H1 (cell line): ENCODE measurements around the gene CRYGA. TPM values are rescaled to one million over a fixed set of nuclear protein-coding genes. Genes with fewer than 3 reads are reported as not detected.

Experiments
- CTCF ChIA-PET: fragments of 300-600 bp; sonication (Branson Sonifier 250); formaldehyde crosslinking; loops from one replicate; lab custom pipeline; 2021; ENCODE audit not compliant: partially characterized antibody; lab: Charles Lee
- POLR2A ChIA-PET: fragments of 300-600 bp; sonication (Branson Sonifier 250); formaldehyde crosslinking; loops from one replicate; lab custom pipeline; 2021; ENCODE audit warnings: inconsistent platforms; ENCODE audit not compliant: partially characterized antibody; lab: Charles Lee
- DNase-seq, 2 experiments: peaks; one replicate each; pipeline versions ENCODE4 v3.0.0 to v3.0.0-alpha.2; 2010 to 2022; ENCODE audit warnings: low spot score in 2 of 2, low read depth in 1 of 2, mixed read lengths in 1 of 2
- FAIRE-seq: peaks from 2 replicates; lab custom pipeline; 2011; peaks lifted over from hg19 to GRCh38; lab: Jason Lieb, UNC
- H2AFZ ChIP-seq: 2 replicates; pipeline ENCODE4 v1.8.1; 2012; ENCODE audit warnings: low read length, inconsistent platforms
- H2AK5ac ChIP-seq: 2 replicates; pipeline ENCODE4 v1.6.1; 2013; ENCODE audit warnings: low read depth, low read length
- H2BK120ac ChIP-seq: replicated peaks from 2 replicates; pipeline ENCODE3; 2013; ENCODE audit warnings: low read depth, low read length, inconsistent platforms
- H2BK12ac ChIP-seq: 2 replicates; pipeline ENCODE4 v1.6.1; 2013; ENCODE audit warnings: low read depth, low read length
- H2BK15ac ChIP-seq: 2 replicates; pipeline ENCODE4 v1.6.1; 2013; ENCODE audit warnings: low read length
- H2BK20ac ChIP-seq: 2 replicates; pipeline ENCODE4 v1.6.1; 2013; ENCODE audit warnings: low read length
- H2BK5ac ChIP-seq: 2 replicates; pipeline ENCODE4 v1.6.1; 2013; ENCODE audit warnings: low read depth, low read length
- H3K14ac ChIP-seq: 2 replicates; pipeline ENCODE4 v1.6.1; 2013; ENCODE audit warnings: inconsistent platforms; ENCODE audit not compliant: insufficient read length
- H3K18ac ChIP-seq: 2 replicates; pipeline ENCODE4 v1.6.1; 2013; ENCODE audit warnings: low read length; ENCODE audit errors: extremely low read depth
- H3K23ac ChIP-seq: 2 replicates; pipeline ENCODE4 v1.6.1; 2013; ENCODE audit warnings: inconsistent platforms; ENCODE audit not compliant: insufficient read length
- H3K23me2 ChIP-seq: 2 replicates; pipeline ENCODE4 v1.6.1; 2013; ENCODE audit warnings: low read depth, low read length
- H3K27ac ChIP-seq: 2 replicates; pipeline ENCODE4 v1.6.1; 2011; ENCODE audit warnings: low read depth, low read length, inconsistent platforms
- H3K27me3 ChIP-seq, 4 experiments: replicated peaks in 1 of 4; 1 replicate in 1 of 4; 2 replicates in 3 of 4; pipeline versions ENCODE4 v1.6.1 to v1.8.1; 2011 to 2013; ENCODE audit warnings: low read length in 3 of 4, mild to moderate bottlenecking in 3 of 4, inconsistent platforms in 2 of 4, mixed read lengths in 2 of 4, moderate library complexity in 1 of 4; ENCODE audit not compliant: control insufficient read depth in 3 of 4, insufficient read depth in 3 of 4; ENCODE audit errors: extremely low read depth in 1 of 4
- H3K36me3 ChIP-seq, 4 experiments: 2 replicates each; pipeline versions ENCODE4 v1.6.1 to v1.8.1; 2011 to 2013; ENCODE audit warnings: mild to moderate bottlenecking in 4 of 4, low read length in 3 of 4, moderate library complexity in 2 of 4, control low read depth in 1 of 4, inconsistent platforms in 1 of 4; ENCODE audit not compliant: insufficient read depth in 4 of 4, control insufficient read depth in 2 of 4
- H3K4ac ChIP-seq: replicated peaks from 2 replicates; pipeline ENCODE3; 2013; ENCODE audit warnings: low read length, low read depth, mixed read lengths, inconsistent platforms; ENCODE audit not compliant: insufficient read length
- H3K4me1 ChIP-seq, 4 experiments: replicated peaks in 1 of 4; 1 replicate in 1 of 4; 2 replicates in 3 of 4; pipeline versions ENCODE4 v1.6.1 to v1.8.1; 2011 to 2013; ENCODE audit warnings: low read length in 3 of 4, inconsistent platforms in 2 of 4, mixed read lengths in 1 of 4; ENCODE audit not compliant: insufficient read depth in 4 of 4, control insufficient read depth in 3 of 4
- H3K4me2 ChIP-seq, 2 experiments: 2 replicates each; pipeline versions ENCODE4 v1.6.1 to v1.8.1; 2011 to 2013; ENCODE audit warnings: low read depth in 2 of 2, low read length in 2 of 2, control low read depth in 1 of 2, inconsistent platforms in 1 of 2, mild to moderate bottlenecking in 1 of 2; ENCODE audit not compliant: insufficient read depth in 1 of 2
- H3K4me3 ChIP-seq, 4 experiments: fragments of 200-600, 300-600 bp in 1 of 4; sonication (generic), shearing (Covaris generic), sonication (Bioruptor Twin) in 1 of 4; 2 replicates each; pipeline versions ENCODE4 v1.5.1 to v1.8.1; 2011 to 2016; ENCODE audit warnings: low read length in 4 of 4, low read depth in 3 of 4, control low read depth in 2 of 4, inconsistent platforms in 2 of 4, mild to moderate bottlenecking in 2 of 4, mixed read lengths in 1 of 4, moderate library complexity in 1 of 4; ENCODE audit not compliant: insufficient read depth in 2 of 4; ENCODE audit errors: extremely low read depth in 1 of 4
- H3K56ac ChIP-seq: replicated peaks from 2 replicates; pipeline ENCODE3; 2013; ENCODE audit warnings: low read depth, mild to moderate bottlenecking, mixed read lengths, low read length, inconsistent platforms; ENCODE audit not compliant: insufficient read length
- H3K79me1 ChIP-seq: 2 replicates; pipeline ENCODE4 v1.6.1; 2013; ENCODE audit warnings: low read depth, low read length, control low read depth
- H3K79me2 ChIP-seq, 2 experiments: 2 replicates each; pipeline versions ENCODE4 v1.6.1 to v1.8.1; 2012 to 2013; ENCODE audit warnings: low read length in 2 of 2, mild to moderate bottlenecking in 2 of 2, inconsistent platforms in 1 of 2; ENCODE audit not compliant: insufficient read depth in 2 of 2, control insufficient read depth in 1 of 2
- H3K9ac ChIP-seq, 4 experiments: replicated peaks in 1 of 4; 1 replicate in 1 of 4; 2 replicates in 3 of 4; pipeline versions ENCODE4 v1.6.1 to v1.8.1; 2011 to 2013; ENCODE audit warnings: low read depth in 3 of 4, low read length in 3 of 4, control low read depth in 2 of 4, mild to moderate bottlenecking in 2 of 4, moderate library complexity in 2 of 4, inconsistent platforms in 1 of 4; ENCODE audit errors: extremely low read depth in 1 of 4
- H3K9me3 ChIP-seq, 2 experiments: 2 replicates each; pipeline versions ENCODE4 v1.6.1 to v1.8.1; 2012 to 2013; ENCODE audit warnings: mild to moderate bottlenecking in 2 of 2, moderate library complexity in 2 of 2, control low read depth in 1 of 2, inconsistent platforms in 1 of 2, low read depth in 1 of 2, low read length in 1 of 2, mixed read lengths in 1 of 2; ENCODE audit not compliant: insufficient read depth in 2 of 2
- H4K20me1 ChIP-seq, 2 experiments: replicated peaks in 1 of 2; 2 replicates each; pipeline versions ENCODE3 to v1.8.1; 2011 to 2013; ENCODE audit warnings: inconsistent platforms in 2 of 2, low read length in 2 of 2, mild to moderate bottlenecking in 1 of 2; ENCODE audit not compliant: insufficient read depth in 2 of 2, control insufficient read depth in 1 of 2
- H4K5ac ChIP-seq: 2 replicates; pipeline ENCODE4 v1.6.1; 2013; ENCODE audit warnings: low read length, low read depth, mixed read lengths, inconsistent platforms; ENCODE audit not compliant: insufficient read length
- H4K8ac ChIP-seq: 2 replicates; pipeline ENCODE4 v1.8.0; 2013; ENCODE audit warnings: mild to moderate bottlenecking, moderate library complexity, low read length, inconsistent platforms; ENCODE audit not compliant: insufficient read depth; ENCODE audit errors: extremely low read depth
- H4K91ac ChIP-seq: replicated peaks from 2 replicates; pipeline ENCODE3; 2013; ENCODE audit warnings: low read length, mixed read lengths, inconsistent platforms; ENCODE audit not compliant: insufficient read length
- CREB1 ChIP-seq: IDR thresholded peaks from 2 replicates; pipeline ENCODE4 v1.6.1; 2012; ENCODE audit warnings: inconsistent platforms
- CTBP2 ChIP-seq: IDR thresholded peaks from 2 replicates; pipeline ENCODE4 v1.7.0; 2011; ENCODE audit warnings: borderline replicate concordance, mild to moderate bottlenecking, moderate library complexity, mixed read lengths, low read length; ENCODE audit not compliant: insufficient read depth, insufficient read length
- MAFK ChIP-seq: IDR thresholded peaks from 2 replicates; pipeline ENCODE4 v1.6.1; 2012; ENCODE audit warnings: low read depth, mild to moderate bottlenecking, improper control_type of control experiment, low read length
- RAD21 ChIP-seq, 2 experiments: IDR thresholded peaks in 1 of 2; conservative IDR thresholded peaks in 1 of 2; 2 replicates each; pipeline ENCODE4 v1.6.1; 2011; ENCODE audit warnings: low read depth in 2 of 2, low read length in 2 of 2, improper control_type of control experiment in 1 of 2, inconsistent platforms in 1 of 2, mild to moderate bottlenecking in 1 of 2, moderate library complexity in 1 of 2
- WGBS, 2 experiments: shearing (Covaris generic) in 1 of 2; methylation state at CpG; one replicate each; pipeline versions ENCODE4 v1.1.6 to v1.1.7; 2013 to 2015; ENCODE audit warnings: low lambda C conversion rate in 2 of 2, mixed read lengths in 2 of 2, inconsistent platforms in 1 of 2, low coverage in 1 of 2, missing lambda C conversion rate in 1 of 2; ENCODE audit not compliant: insufficient replicate concordance in 2 of 2, insufficient coverage in 1 of 2, insufficient read length in 1 of 2; ENCODE audit errors: extremely low coverage in 1 of 2, missing lambda C conversion rate in 1 of 2; 5-methylcytosine and 5-hydroxymethylcytosine counted together
- polyA plus RNA-seq, 7 experiments: library from polyadenylated mRNA; depleted of rRNA in 3 of 7; stranded (reverse) in 5 of 7; unstranded in 2 of 7; fragments of >200 nt in 5 of 7; fragments of 200-250 nt in 2 of 7; gene quantifications; 1 replicate in 5 of 7; 2 replicates in 1 of 7; 4 replicates in 1 of 7; pipeline versions ENCODE4 v1.2.1 to v1.2.3, GENCODE V29; 2011 to 2013; ENCODE audit warnings: missing spikeins in 2 of 7, mixed read lengths in 2 of 7
- total RNA-seq: library from RNA; stranded (reverse); fragmentation: NEBNext Ultra II Directional; extraction: Animal tissue kit (Norgen Biotek cat#: 25700); gene quantifications from 2 replicates; pipeline ENCODE4 v1.2.1, GENCODE V29; 2021
- TF ChIP-seq, protein P1 (sequence below), 3 experiments: IDR thresholded peaks; 1 replicate in 2 of 3; 2 replicates in 1 of 3; pipeline versions ENCODE4 v1.5.1 to v1.6.1; 2011; ENCODE audit warnings: low read length in 3 of 3, mild to moderate bottlenecking in 3 of 3, inconsistent platforms in 2 of 3, low read depth in 1 of 3, moderate library complexity in 1 of 3; ENCODE audit not compliant: insufficient read depth in 1 of 3; ENCODE audit errors: control extremely low read depth in 1 of 3

CRYGA gene
- total and polyA plus RNA-seq, 2 of the 8 experiments (the other 6 are each of a cell fraction or from before 2014, with no cell fraction given) = not detected

- Histone ChIP-seq H3K18ac (no peak overlapping the region), H2AK5ac (no peak overlapping the region), H3K4me2 (no peak overlapping the region), H2BK20ac (no peak overlapping the region), H3K56ac (no peak overlapping the region), H4K91ac (no peak overlapping the region), H2BK120ac (no peak overlapping the region), H3K23ac (no peak overlapping the region), H4K20me1 (no peaks in the 10 kb centered on the region), H3K9ac (no peak overlapping the region), H3K4me1 (peaks cover 0 to 2% (median 2%) of the 10 kb centered on the region in 4 experiments; a peak in 2 of 7 replicates), H3K79me2 (no peaks in the 10 kb centered on the region), H2BK15ac (no peak overlapping the region), H3K27ac (no peak overlapping the region), H3K36me3 (no peaks in the 10 kb centered on the region), H3K4me3 (no peak overlapping the region), H2AFZ (0 out of 2 replicates have a peak overlapping the region, but pooled peaks have one; percentile 48), H2BK12ac (no peak overlapping the region), H3K9me3 (no peaks in the 10 kb centered on the region), H2BK5ac (no peak overlapping the region), H3K4ac (no peak overlapping the region), H4K5ac (no peak overlapping the region), H3K14ac (no peak overlapping the region), H3K27me3 (no peaks in the 10 kb centered on the region), H3K79me1 (no peaks in the 10 kb centered on the region), H3K23me2 (no peaks in the 10 kb centered on the region), H4K8ac (no peak overlapping the region)
- CTCF ChIA-PET = interaction anchor here (0.6 to 5.2 kb wide), 68 partner anchors 7 to 1797 kb away, joined by 3 to 56 read pairs (median 4); partner anchors contain the start of genes C2orf80, CRYGA, CRYGB and CRYGC
- 62% methylated on average over 21 of the region's 21 CpGs; no CpG with 5 or more reads in 1 of the 2 experiments for WGBS, 2 experiments
- TF ChIP-seq CREB1 (peak; percentile 38; the same call in 1 of the 2 replicates), RAD21 (IDR thresholded peaks at IDR 0.05 in 1 of 2, conservative IDR thresholded peaks at IDR 0.05 in 1 of 2; ENCODE audit: low read depth in 2 of 2, low read length in 2 of 2) (peak; percentile 81 to 86), MAFK (peak; percentile 83), CTBP2 (no peak)
- TF ChIP-seq, protein P1, sequence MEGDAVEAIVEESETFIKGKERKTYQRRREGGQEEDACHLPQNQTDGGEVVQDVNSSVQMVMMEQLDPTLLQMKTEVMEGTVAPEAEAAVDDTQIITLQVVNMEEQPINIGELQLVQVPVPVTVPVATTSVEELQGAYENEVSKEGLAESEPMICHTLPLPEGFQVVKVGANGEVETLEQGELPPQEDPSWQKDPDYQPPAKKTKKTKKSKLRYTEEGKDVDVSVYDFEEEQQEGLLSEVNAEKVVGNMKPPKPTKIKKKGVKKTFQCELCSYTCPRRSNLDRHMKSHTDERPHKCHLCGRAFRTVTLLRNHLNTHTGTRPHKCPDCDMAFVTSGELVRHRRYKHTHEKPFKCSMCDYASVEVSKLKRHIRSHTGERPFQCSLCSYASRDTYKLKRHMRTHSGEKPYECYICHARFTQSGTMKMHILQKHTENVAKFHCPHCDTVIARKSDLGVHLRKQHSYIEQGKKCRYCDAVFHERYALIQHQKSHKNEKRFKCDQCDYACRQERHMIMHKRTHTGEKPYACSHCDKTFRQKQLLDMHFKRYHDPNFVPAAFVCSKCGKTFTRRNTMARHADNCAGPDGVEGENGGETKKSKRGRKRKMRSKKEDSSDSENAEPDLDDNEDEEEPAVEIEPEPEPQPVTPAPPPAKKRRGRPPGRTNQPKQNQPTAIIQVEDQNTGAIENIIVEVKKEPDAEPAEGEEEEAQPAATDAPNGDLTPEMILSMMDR (IDR thresholded peaks at IDR 0.05; ENCODE audit: control extremely low read depth in 1 of 3, insufficient read depth in 1 of 3, low read depth in 1 of 3, low read length in 3 of 3) = peak; percentile 81 to 91 (median 87)
- peak; percentile 36 for FAIRE-seq
- POLR2A ChIA-PET = interaction anchor here (0.6 to 2.5 kb wide), 7 partner anchors 8 to 79 kb away, joined by 3 to 17 read pairs (median 4); partner anchors contain the start of gene IDH1
- peak; percentile 36 to 82 for DNase-seq
Observed at GRCh38 chr2:208175069-208175839, 11.9 kb upstream of the CRYGA start.
